ENCODE results near the gene SYNE2. TPM values are rescaled to one million over a fixed set of nuclear protein-coding genes. Genes with fewer than 3 reads are reported as not detected.

Gene SYNE2
- total and polyA plus RNA-seq, 2 donors (not counting 1 experiment from before 2014, with no cell fraction given), result 3.1 to 15.4 TPM

- Histone ChIP-seq H3K27ac (ENCODE audit: insufficient read depth, low read length) (no peak overlapping the region), H3K4me1 (ENCODE audit: control insufficient read depth, extremely low read depth, insufficient read depth, low read length) (no peaks in the 10 kb centered on the region), H3K4me3 (replicated peaks in 1 of 4; ENCODE audit: control extremely low read depth in 1 of 4, insufficient read depth in 1 of 4, low read depth in 3 of 4, low read length in 4 of 4) (no peak overlapping the region), H3K27me3 (ENCODE audit: control insufficient read depth, insufficient read depth, low read length) (no peaks in the 10 kb centered on the region), H2AFZ (ENCODE audit: low read length) (no peak overlapping the region), H3K79me2 (ENCODE audit: control insufficient read depth, insufficient read depth, low read length) (no peaks in the 10 kb centered on the region), H3K4me2 (ENCODE audit: extremely low read depth, insufficient read depth, low read length) (no peak overlapping the region), H4K20me1 (ENCODE audit: control insufficient read depth, extremely low read depth, insufficient read depth, low read length) (no peaks in the 10 kb centered on the region), H3K9ac (ENCODE audit: insufficient read depth, low read length) (no peak overlapping the region), H3K36me3 (ENCODE audit: control insufficient read depth, insufficient read depth, low read length) (no peaks in the 10 kb centered on the region), H3K9me3 (ENCODE audit: control insufficient read depth, insufficient read depth, low read depth, low read length) (no peaks in the 10 kb centered on the region)
- no peak for TF ChIP-seq EZH2 (IDR thresholded peaks at IDR 0.05; ENCODE audit: low read length, missing control alignments)
- TF ChIP-seq CTCF (conservative IDR thresholded peaks at IDR 0.05 in 1 of 2, IDR thresholded peaks at IDR 0.05 in 1 of 2; ENCODE audit: low read depth in 1 of 2, low read length in 2 of 2), result no peak
- DNase-seq (ENCODE audit: low read depth in 2 of 2), result no peak
These were observed 121.4 kb downstream of the SYNE2 start for GRCh38 chr14:63974176-63974575.

- no peak for TF ChIP-seq EZH2 (IDR thresholded peaks at IDR 0.05; ENCODE audit: low read length, missing control alignments)
- TF ChIP-seq CTCF (conservative IDR thresholded peaks at IDR 0.05 in 1 of 2, IDR thresholded peaks at IDR 0.05 in 1 of 2; ENCODE audit: low read depth in 1 of 2, low read length in 2 of 2), result no peak
- no peaks in the 10 kb centered on the region for H3K79me2 ChIP-seq (ENCODE audit: control insufficient read depth, insufficient read depth, low read length)
- no peak overlapping the region for H2AFZ ChIP-seq (ENCODE audit: low read length)
These were observed 128.8 kb downstream of the SYNE2 start for GRCh38 chr14:63981569-63981968.

GRCh38 chr14:63982156-63982555 lies 129.4 kb downstream of the SYNE2 start:
- no peaks in the 10 kb centered on the region for H3K27me3 ChIP-seq (ENCODE audit: control insufficient read depth, insufficient read depth, low read length)
- H3K4me1 ChIP-seq (ENCODE audit: control insufficient read depth, extremely low read depth, insufficient read depth, low read length), result no peaks in the 10 kb centered on the region
- H3K4me3 ChIP-seq (replicated peaks in 1 of 4; ENCODE audit: control extremely low read depth in 1 of 4, insufficient read depth in 1 of 4, low read depth in 3 of 4, low read length in 4 of 4), result no peak overlapping the region
- H3K36me3 ChIP-seq (ENCODE audit: control insufficient read depth, insufficient read depth, low read length), result no peaks in the 10 kb centered on the region
- no peak overlapping the region for H3K27ac ChIP-seq (ENCODE audit: insufficient read depth, low read length)
- H3K9me3 ChIP-seq (ENCODE audit: control insufficient read depth, insufficient read depth, low read depth, low read length), result no peaks in the 10 kb centered on the region
- no peak for TF ChIP-seq CTCF (conservative IDR thresholded peaks at IDR 0.05 in 1 of 2, IDR thresholded peaks at IDR 0.05 in 1 of 2; ENCODE audit: low read depth in 1 of 2, low read length in 2 of 2)
- no peak for DNase-seq (ENCODE audit: low read depth in 2 of 2)
- no peak overlapping the region for H3K9ac ChIP-seq (ENCODE audit: insufficient read depth, low read length)
- no peaks in the 10 kb centered on the region for H4K20me1 ChIP-seq (ENCODE audit: control insufficient read depth, extremely low read depth, insufficient read depth, low read length)
- no peak overlapping the region for H3K4me2 ChIP-seq (ENCODE audit: extremely low read depth, insufficient read depth, low read length)
- no peaks in the 10 kb centered on the region for H3K79me2 ChIP-seq (ENCODE audit: control insufficient read depth, insufficient read depth, low read length)
- H2AFZ ChIP-seq (ENCODE audit: low read length), result no peak overlapping the region

More at GRCh38 chr14:63981569-63981968, 128.8 kb downstream of the SYNE2 start:
- Histone ChIP-seq H3K36me3 (ENCODE audit: control insufficient read depth, insufficient read depth, low read length) (no peaks in the 10 kb centered on the region), H3K27me3 (ENCODE audit: control insufficient read depth, insufficient read depth, low read length) (no peaks in the 10 kb centered on the region), H3K9ac (ENCODE audit: insufficient read depth, low read length) (no peak overlapping the region), H4K20me1 (ENCODE audit: control insufficient read depth, extremely low read depth, insufficient read depth, low read length) (no peaks in the 10 kb centered on the region), H3K27ac (ENCODE audit: insufficient read depth, low read length) (no peak overlapping the region), H3K4me3 (replicated peaks in 1 of 4; ENCODE audit: control extremely low read depth in 1 of 4, insufficient read depth in 1 of 4, low read depth in 3 of 4, low read length in 4 of 4) (no peak overlapping the region), H3K4me2 (ENCODE audit: extremely low read depth, insufficient read depth, low read length) (no peak overlapping the region), H3K4me1 (ENCODE audit: control insufficient read depth, extremely low read depth, insufficient read depth, low read length) (no peaks in the 10 kb centered on the region), H3K9me3 (ENCODE audit: control insufficient read depth, insufficient read depth, low read depth, low read length) (no peaks in the 10 kb centered on the region)
- no peak for DNase-seq (ENCODE audit: low read depth in 2 of 2)

Measured in fibroblast of lung (primary cell).